Panc1 (cell line): Measurements from ENCODE around the gene PANX2.

Source experiments
- POLR2AphosphoS5 ChIP-seq: IDR thresholded peaks from 2 replicates; pipeline ENCODE4 v1.6.1; 2012; ENCODE audit warnings: mild to moderate bottlenecking, low read depth, low read length, moderate library complexity
- TF ChIP-seq, protein P1 (sequence below): fragments of 450-650 bp; IDR thresholded peaks from 2 replicates; pipeline ENCODE4 v1.5.1; 2017; ENCODE audit warnings: mild to moderate bottlenecking

DNA sequence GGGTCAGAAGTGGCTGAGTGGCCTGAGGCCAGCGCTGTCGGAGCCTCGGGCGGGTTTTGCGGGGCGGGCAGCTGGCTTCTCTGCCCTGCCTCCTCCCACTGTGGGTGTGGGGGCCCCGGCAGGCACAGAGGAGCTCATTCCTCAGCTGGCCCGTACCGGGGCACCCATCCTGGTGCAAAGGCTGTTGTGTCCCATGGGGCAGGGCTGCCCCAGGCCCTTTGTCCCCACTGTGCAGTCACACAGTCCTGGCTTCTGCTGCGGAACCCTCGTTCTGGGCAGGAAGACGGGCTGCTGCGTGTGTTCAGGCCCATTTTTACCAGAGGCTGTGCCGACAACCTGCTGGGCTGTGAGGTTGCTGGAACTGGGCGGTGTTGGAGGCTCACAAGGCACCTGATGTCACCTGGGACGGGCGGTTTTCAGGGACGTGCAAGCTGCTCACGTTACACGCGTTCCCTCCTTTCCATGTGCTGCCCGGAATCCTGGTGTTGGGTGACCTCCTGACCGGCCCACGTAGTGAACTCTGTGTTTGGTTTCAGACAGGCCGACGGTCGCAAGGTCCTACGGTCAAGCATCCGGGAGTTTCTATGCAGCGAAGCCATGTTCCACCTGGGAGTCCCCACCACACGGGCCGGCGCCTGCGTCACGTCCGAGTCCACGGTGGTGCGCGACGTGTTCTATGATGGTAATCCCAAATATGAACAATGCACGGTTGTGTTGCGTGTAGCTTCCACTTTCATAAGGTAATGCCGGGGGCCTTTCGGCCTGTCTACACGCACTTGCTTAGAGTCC lies 35.4 kb downstream of the PANX2 start:
- TF ChIP-seq POLR2AphosphoS5, result no peak
- TF ChIP-seq, protein P1, sequence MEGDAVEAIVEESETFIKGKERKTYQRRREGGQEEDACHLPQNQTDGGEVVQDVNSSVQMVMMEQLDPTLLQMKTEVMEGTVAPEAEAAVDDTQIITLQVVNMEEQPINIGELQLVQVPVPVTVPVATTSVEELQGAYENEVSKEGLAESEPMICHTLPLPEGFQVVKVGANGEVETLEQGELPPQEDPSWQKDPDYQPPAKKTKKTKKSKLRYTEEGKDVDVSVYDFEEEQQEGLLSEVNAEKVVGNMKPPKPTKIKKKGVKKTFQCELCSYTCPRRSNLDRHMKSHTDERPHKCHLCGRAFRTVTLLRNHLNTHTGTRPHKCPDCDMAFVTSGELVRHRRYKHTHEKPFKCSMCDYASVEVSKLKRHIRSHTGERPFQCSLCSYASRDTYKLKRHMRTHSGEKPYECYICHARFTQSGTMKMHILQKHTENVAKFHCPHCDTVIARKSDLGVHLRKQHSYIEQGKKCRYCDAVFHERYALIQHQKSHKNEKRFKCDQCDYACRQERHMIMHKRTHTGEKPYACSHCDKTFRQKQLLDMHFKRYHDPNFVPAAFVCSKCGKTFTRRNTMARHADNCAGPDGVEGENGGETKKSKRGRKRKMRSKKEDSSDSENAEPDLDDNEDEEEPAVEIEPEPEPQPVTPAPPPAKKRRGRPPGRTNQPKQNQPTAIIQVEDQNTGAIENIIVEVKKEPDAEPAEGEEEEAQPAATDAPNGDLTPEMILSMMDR, result no peak
